ENCODE results near the gene SLC6A17.

The SLC6A17 gene

GRCh38 chr1:110228381-110228780, 78.1 kb downstream of the SLC6A17 start:
- TF ChIP-seq, protein P1, sequence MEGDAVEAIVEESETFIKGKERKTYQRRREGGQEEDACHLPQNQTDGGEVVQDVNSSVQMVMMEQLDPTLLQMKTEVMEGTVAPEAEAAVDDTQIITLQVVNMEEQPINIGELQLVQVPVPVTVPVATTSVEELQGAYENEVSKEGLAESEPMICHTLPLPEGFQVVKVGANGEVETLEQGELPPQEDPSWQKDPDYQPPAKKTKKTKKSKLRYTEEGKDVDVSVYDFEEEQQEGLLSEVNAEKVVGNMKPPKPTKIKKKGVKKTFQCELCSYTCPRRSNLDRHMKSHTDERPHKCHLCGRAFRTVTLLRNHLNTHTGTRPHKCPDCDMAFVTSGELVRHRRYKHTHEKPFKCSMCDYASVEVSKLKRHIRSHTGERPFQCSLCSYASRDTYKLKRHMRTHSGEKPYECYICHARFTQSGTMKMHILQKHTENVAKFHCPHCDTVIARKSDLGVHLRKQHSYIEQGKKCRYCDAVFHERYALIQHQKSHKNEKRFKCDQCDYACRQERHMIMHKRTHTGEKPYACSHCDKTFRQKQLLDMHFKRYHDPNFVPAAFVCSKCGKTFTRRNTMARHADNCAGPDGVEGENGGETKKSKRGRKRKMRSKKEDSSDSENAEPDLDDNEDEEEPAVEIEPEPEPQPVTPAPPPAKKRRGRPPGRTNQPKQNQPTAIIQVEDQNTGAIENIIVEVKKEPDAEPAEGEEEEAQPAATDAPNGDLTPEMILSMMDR (IDR thresholded peaks at IDR 0.05; ENCODE audit: low read depth, low read length): no peak
- DNase-seq (ENCODE audit: extremely low read depth, low read depth): no peak

DNA sequence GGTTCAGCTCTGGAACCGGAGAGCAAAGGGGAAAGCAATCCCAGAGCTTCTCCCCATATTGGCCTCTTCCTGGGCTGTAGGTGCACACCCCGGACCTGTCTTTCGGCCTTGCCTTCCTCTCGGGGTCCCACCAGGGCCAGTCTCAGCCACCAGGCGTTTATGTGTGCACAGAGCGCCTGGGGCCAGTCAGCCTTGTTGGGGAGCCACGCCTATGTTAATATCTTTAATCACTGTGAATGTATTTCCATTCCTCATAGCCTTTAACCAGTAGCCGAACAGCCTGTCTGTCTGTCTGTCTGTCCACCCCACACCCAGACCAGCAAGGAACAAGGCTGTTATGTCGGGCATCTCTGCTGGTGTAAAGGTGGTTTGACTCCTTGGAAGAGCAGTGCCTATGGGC, 78.6 kb downstream of the SLC6A17 start:
- DNase-seq (ENCODE audit: extremely low read depth, low read depth): no peak
- TF ChIP-seq, protein P1 (IDR thresholded peaks at IDR 0.05; ENCODE audit: low read depth, low read length): no peak

- TF ChIP-seq, protein P1 (IDR thresholded peaks at IDR 0.05; ENCODE audit: low read depth, low read length): no peak
- DNase-seq (ENCODE audit: extremely low read depth, low read depth): peak; percentile 20
These were observed 79.2 kb downstream of the SLC6A17 start for GRCh38 chr1:110229348-110230001.

DNA sequence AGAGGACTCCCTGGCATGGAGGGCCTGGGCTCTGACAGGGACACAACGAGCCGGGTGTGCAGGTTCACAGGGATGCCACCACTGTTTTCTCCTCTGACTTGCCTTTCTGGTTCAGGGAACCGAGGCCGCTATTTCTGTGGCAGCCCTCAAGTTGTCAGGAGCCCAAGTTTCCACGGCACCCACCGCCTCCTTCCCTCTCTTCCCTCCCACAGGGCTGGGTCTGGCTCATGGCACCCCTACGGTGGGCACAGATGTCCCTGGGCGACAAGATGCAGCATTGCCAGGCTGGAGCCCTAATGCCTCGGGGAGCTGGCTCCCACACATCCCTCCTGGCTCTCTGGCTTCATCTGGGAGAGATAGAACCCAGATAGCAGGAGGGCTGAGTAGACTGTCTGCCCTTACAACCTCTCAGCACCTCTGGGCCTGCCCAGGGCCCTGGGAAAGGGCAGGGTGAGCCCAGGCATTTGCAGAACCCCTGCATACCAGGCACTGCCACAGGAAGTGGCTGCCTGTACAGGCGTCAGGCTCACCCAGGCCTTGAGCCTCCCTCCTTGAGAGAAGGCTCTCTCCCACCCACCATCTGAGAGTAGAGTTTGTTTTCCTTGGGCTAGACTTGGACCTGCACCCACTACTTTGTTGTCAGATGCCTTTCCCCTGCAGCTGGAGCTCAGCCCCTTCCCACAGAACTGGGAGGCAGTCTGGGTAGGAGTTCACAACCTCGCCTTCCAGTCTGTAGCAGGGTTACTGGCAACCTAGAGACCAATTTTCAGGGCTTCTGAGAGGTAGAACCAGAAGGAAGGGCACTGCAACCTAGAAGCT, 80.3 kb downstream of the SLC6A17 start:
- no peak for DNase-seq (ENCODE audit: extremely low read depth, low read depth)
- TF ChIP-seq, protein P1 (IDR thresholded peaks at IDR 0.05; ENCODE audit: low read depth, low read length): no peak

- TF ChIP-seq, protein P1 (IDR thresholded peaks at IDR 0.05; ENCODE audit: low read depth, low read length): no peak
- no peak for DNase-seq (ENCODE audit: extremely low read depth, low read depth)
These were observed 83.6 kb downstream of the SLC6A17 start for GRCh38 chr1:110233861-110234260.

GRCh38 chr1:110234691-110235090, 84.4 kb downstream of the SLC6A17 start:
- no peak for DNase-seq (ENCODE audit: extremely low read depth, low read depth)
- TF ChIP-seq, protein P1 (IDR thresholded peaks at IDR 0.05; ENCODE audit: low read depth, low read length): no peak

DNA sequence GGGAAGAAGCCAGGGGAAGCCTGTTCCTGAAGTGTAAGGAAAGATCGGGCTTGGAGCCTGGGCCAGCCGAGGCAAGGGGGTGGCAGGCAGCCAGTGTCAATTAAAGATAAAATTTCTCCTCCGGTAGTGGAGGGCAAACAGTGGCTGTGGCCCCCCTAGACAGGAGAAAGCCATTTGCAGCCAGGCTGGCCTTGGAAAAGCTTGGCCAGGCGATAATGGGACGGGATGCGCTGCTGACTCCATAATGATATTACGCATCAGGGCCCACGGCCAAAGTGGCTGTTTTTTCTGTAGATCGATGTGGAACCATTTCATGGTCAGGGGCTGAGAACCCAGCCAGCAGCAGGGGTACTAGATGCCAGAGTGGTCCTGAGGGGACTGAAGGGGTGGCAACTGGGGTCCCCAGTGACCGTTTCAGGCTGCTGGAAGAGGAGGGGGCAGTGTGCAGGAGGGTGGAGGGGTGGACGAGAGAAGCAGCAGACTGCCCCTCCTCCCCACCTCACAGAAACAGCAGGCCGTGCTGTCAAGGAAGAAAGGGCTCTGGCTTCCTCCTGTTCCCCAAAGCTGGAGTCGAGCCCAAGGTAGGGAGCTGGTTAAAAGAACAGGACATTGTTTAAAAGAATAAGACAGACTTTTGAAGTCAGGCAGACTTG, 85.0 kb downstream of the SLC6A17 start:
- TF ChIP-seq, protein P1 (IDR thresholded peaks at IDR 0.05; ENCODE audit: low read depth, low read length): no peak
- DNase-seq (ENCODE audit: extremely low read depth, low read depth): no peak
